Neuronal stem cell (in vitro differentiated cells): ENCODE data around the gene SRSF7.
"Not testable (repeated sequence)": the region's sequence is repeated elsewhere in the genome, so short reads cannot be mapped to it uniquely, and the experiment has no call there.

Source experiments
- DNase-seq: peaks from one replicate; pipeline ENCODE4 v3.0.0-alpha.2; 2013; ENCODE audit warnings: low spot score
- H2AFZ ChIP-seq: one replicate; pipeline ENCODE4 v1.6.1; 2013; ENCODE audit warnings: mild to moderate bottlenecking, low read length, inconsistent platforms
- H2AK5ac ChIP-seq: 2 replicates; pipeline ENCODE4 v1.6.1; 2013; ENCODE audit warnings: low read depth, mild to moderate bottlenecking, inconsistent platforms, low read length, moderate library complexity, mixed read lengths
- H2BK120ac ChIP-seq: 2 replicates; pipeline ENCODE4 v1.6.1; 2013; ENCODE audit warnings: low read depth, mild to moderate bottlenecking, inconsistent platforms, low read length, moderate library complexity, mixed read lengths
- H2BK12ac ChIP-seq: one replicate; pipeline ENCODE4 v1.6.1; 2013; ENCODE audit warnings: low read length, inconsistent platforms
- H2BK15ac ChIP-seq: 2 replicates; pipeline ENCODE4 v1.6.1; 2013; ENCODE audit warnings: mild to moderate bottlenecking, low read length, inconsistent platforms, mixed read lengths
- H2BK5ac ChIP-seq: one replicate; pipeline ENCODE4 v1.6.1; 2013; ENCODE audit warnings: inconsistent platforms, mild to moderate bottlenecking, low read length, moderate library complexity
- H3K14ac ChIP-seq: one replicate; pipeline ENCODE4 v1.6.1; 2013; ENCODE audit warnings: low read length, inconsistent platforms
- H3K18ac ChIP-seq: 2 replicates; pipeline ENCODE4 v1.6.1; 2013; ENCODE audit warnings: low read length, inconsistent platforms
- H3K23ac ChIP-seq: 2 replicates; pipeline ENCODE4 v1.6.1; 2013; ENCODE audit warnings: low read depth, mild to moderate bottlenecking, mixed read lengths, low read length, inconsistent platforms; ENCODE audit not compliant: poor library complexity
- H3K27ac ChIP-seq: replicated peaks from 3 replicates; pipeline ENCODE4 v1.5.1; 2013; ENCODE audit warnings: low read length, inconsistent platforms
- H3K27me3 ChIP-seq, 3 experiments: 2 replicates each; pipeline ENCODE4 v1.6.1; 2013; ENCODE audit warnings: low read length in 3 of 3, mild to moderate bottlenecking in 2 of 3, inconsistent platforms in 1 of 3, low read depth in 1 of 3, mixed read lengths in 1 of 3, moderate library complexity in 1 of 3; ENCODE audit not compliant: control insufficient read depth in 3 of 3, insufficient read depth in 3 of 3
- H3K36me3 ChIP-seq, 2 donors: replicated peaks in 1 of 2; 2 replicates each; pipeline ENCODE4 v1.6.1; 2013; ENCODE audit warnings: low read length in 2 of 2; ENCODE audit not compliant: control insufficient read depth in 2 of 2, insufficient read depth in 2 of 2
- H3K4ac ChIP-seq: 2 replicates; pipeline ENCODE4 v1.6.1; 2013; ENCODE audit warnings: inconsistent platforms, mild to moderate bottlenecking, low read length, moderate library complexity
- H3K4me1 ChIP-seq, 2 donors: 1 replicate in 1 of 2; 2 replicates in 1 of 2; pipeline ENCODE4 v1.6.1; 2013; ENCODE audit warnings: low read length in 2 of 2, low read depth in 1 of 2; ENCODE audit not compliant: control insufficient read depth in 2 of 2, insufficient read depth in 1 of 2
- H3K4me2 ChIP-seq: one replicate; pipeline ENCODE4 v1.6.1; 2013; ENCODE audit warnings: mild to moderate bottlenecking, low read length, inconsistent platforms; ENCODE audit not compliant: insufficient read depth, poor library complexity, severe bottlenecking
- H3K4me3 ChIP-seq, 2 donors: 2 replicates each; pipeline ENCODE4 v1.5.1; 2013; ENCODE audit warnings: low read length in 2 of 2, mild to moderate bottlenecking in 2 of 2, inconsistent platforms in 1 of 2, moderate library complexity in 1 of 2
- H3K79me1 ChIP-seq: one replicate; pipeline ENCODE4 v1.6.1; 2013; ENCODE audit warnings: low read depth, mild to moderate bottlenecking, inconsistent platforms, low read length, moderate library complexity
- H3K9ac ChIP-seq: one replicate; pipeline ENCODE4 v1.6.1; 2013; ENCODE audit warnings: mild to moderate bottlenecking, low read depth, low read length, inconsistent platforms; ENCODE audit not compliant: poor library complexity
- H3K9me3 ChIP-seq, 2 donors: replicated peaks in 1 of 2; 2 replicates each; pipeline versions ENCODE3 to v1.6.1; 2013; ENCODE audit warnings: low read length in 2 of 2, mild to moderate bottlenecking in 2 of 2, inconsistent platforms in 1 of 2, low read depth in 1 of 2, mixed read lengths in 1 of 2, moderate library complexity in 1 of 2; ENCODE audit not compliant: control insufficient read depth in 2 of 2, insufficient read depth in 1 of 2
- H4K8ac ChIP-seq: one replicate; pipeline ENCODE4 v1.6.1; 2013; ENCODE audit warnings: low read depth, mild to moderate bottlenecking, inconsistent platforms, low read length, moderate library complexity
- H4K91ac ChIP-seq: one replicate; pipeline ENCODE4 v1.6.1; 2013; ENCODE audit warnings: low read length, low read depth, mild to moderate bottlenecking, inconsistent platforms; ENCODE audit not compliant: poor library complexity
- WGBS, 2 donors: extraction: QIAGEN DNeasy Blood & Tissue Kit; methylation state at CpG; one replicate each; pipeline ENCODE4 v1.1.7; 2013; ENCODE audit warnings: missing lambda C conversion rate in 2 of 2, mixed read lengths in 1 of 2; ENCODE audit not compliant: insufficient read length in 2 of 2, insufficient replicate concordance in 1 of 2; ENCODE audit errors: extremely low coverage in 2 of 2; 5-methylcytosine and 5-hydroxymethylcytosine counted together

The SRSF7 gene

DNA sequence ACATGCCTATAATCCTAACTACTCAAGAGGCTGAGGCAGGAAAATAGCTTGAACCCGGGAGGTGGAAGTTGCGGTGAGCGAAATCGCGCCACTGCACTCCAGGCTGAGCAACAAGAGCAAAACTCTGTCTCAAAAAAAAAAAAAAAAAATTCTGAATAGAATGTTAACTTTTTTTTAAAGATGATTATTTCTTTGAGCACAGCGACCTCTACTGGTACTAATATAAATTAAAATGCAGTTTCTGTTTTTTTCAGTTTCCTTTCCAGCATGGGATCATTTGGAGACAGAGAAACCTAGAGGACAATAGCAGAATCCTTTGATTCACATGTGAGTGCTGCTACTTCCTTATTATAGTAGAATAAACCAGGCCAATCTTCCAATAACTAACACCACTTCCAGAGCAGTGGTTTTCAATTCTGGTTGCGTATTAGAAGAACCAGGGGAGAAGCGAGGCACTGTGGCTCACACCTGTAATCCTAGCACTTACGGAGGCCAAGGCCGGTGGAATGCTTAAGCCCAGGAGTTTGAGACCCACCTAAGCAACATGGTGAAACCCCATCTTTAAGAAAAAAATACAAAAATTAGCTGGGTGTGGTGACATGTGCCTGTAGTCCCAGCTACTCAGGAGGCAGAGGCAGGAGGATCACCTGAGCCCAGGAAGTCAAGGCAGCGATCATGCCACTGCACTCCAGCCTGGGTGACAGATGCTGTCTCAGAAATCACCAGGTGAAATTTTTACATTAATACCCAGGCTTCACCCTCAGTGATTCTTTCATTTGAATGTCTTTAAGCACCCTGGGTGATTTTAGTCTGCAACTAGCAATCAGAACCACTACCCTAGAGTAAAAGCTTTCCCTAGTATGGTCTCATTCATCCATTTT lies 10.1 kb downstream of the SRSF7 start:
- Histone ChIP-seq H3K4ac (no peak overlapping the region), H3K4me3 (peak overlapping the region in 1 of 2 donors; percentile 58), H2AK5ac (no peak overlapping the region), H3K23ac (no peak overlapping the region), H3K27me3 (no peaks in the 10 kb centered on the region), H2AFZ (no peak overlapping the region), H3K14ac (no peak overlapping the region), H2BK15ac (no peak overlapping the region), H2BK120ac (no peak overlapping the region), H2BK12ac (no peak overlapping the region), H3K18ac (no peak overlapping the region), H3K9me3 (peaks cover 0 to 6% of the 10 kb centered on the region in 2 donors), H4K91ac (no peak overlapping the region), H3K4me1 (no peaks in the 10 kb centered on the region), H3K36me3 (peaks cover 29 to 88% of the 10 kb centered on the region in 2 donors), H3K4me2 (no peak overlapping the region), H4K8ac (no peak overlapping the region), H3K27ac (peak overlapping the region; percentile 43), H3K79me1 (no peaks in the 10 kb centered on the region), H3K9ac (no peak overlapping the region), H2BK5ac (no peak overlapping the region)
- DNase-seq, result peak; percentile 29
- WGBS, 2 donors, result no CpG with 5 or more reads among the region's 11 CpGs

DNA sequence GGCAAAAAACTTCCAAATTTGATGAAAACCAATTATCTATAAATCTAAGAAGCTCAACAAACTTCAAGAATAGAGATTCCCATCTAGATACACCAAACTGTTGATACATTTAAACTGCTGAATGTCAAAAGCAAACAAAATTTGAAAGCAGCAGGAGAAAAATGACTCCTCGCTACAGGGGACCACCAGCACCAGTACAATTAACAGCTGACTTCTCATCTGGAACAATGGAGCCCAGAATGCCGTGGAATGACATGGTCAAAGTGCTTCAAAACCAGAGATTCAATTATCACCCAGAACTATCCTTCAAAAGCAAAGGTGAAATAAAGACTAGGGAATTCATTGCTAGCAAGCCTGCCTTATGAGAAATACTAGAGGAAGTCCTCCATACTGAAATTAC lies 11.6 kb downstream of the SRSF7 start:
- no peaks in the 10 kb centered on the region for H3K27me3 ChIP-seq
- no peak overlapping the region for H4K91ac ChIP-seq
- no peak overlapping the region for H3K4ac ChIP-seq
- no peak overlapping the region for H3K27ac ChIP-seq
- H3K9me3 ChIP-seq, result peaks cover 0 to 6% of the 10 kb centered on the region in 2 donors
- H2AK5ac ChIP-seq, result no peak overlapping the region
- H3K4me2 ChIP-seq, result no peak overlapping the region
- no peak for DNase-seq
- H3K4me3 ChIP-seq, result no peak overlapping the region
- WGBS, 2 donors, result no CpG with 5 or more reads among the region's 2 CpGs
- H3K36me3 ChIP-seq, result peaks cover 20 to 80% of the 10 kb centered on the region in 2 donors
- H2BK5ac ChIP-seq, result no peak overlapping the region
- H3K79me1 ChIP-seq, result no peaks in the 10 kb centered on the region
- H3K23ac ChIP-seq, result no peak overlapping the region
- no peak overlapping the region for H2BK120ac ChIP-seq
- no peak overlapping the region for H3K14ac ChIP-seq
- no peak overlapping the region for H3K18ac ChIP-seq
- H3K4me1 ChIP-seq, result no peaks in the 10 kb centered on the region
- no peak overlapping the region for H3K9ac ChIP-seq
- no peak overlapping the region for H2BK12ac ChIP-seq
- no peak overlapping the region for H2BK15ac ChIP-seq
- H4K8ac ChIP-seq, result no peak overlapping the region
- no peak overlapping the region for H2AFZ ChIP-seq

DNA sequence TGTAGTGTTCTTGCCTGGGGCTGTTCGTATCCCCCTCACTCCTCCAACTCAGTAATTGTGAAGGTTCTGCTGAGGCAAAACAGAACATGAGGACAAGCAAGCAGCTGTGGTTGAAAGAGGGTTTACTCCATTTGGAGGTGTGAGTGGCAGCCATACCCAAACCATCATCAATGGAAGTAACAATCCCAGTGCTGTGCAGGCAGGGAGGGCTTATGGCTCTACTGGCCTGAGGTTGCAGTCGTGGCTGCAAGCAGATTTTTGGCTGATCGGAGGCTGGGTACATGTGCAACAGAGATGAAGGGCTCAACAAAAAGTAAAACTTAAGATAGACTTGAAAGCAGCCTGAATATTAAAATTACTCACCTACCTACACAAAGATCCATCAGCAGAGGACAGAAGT lies 13.2 kb downstream of the SRSF7 start:
- Histone ChIP-seq H2BK120ac (no peak overlapping the region), H3K4me1 (no peaks in the 10 kb centered on the region), H3K4me3 (no peak overlapping the region), H3K18ac (no peak overlapping the region), H3K36me3 (peaks cover 15 to 76% of the 10 kb centered on the region in 2 donors), H3K27ac (no peak overlapping the region), H3K27me3 (no peaks in the 10 kb centered on the region), H2AK5ac (no peak overlapping the region), H3K4me2 (no peak overlapping the region), H2BK5ac (no peak overlapping the region), H4K91ac (no peak overlapping the region), H3K14ac (no peak overlapping the region), H3K23ac (no peak overlapping the region), H3K4ac (no peak overlapping the region), H3K9ac (no peak overlapping the region), H2BK12ac (no peak overlapping the region), H2BK15ac (no peak overlapping the region), H3K79me1 (no peaks in the 10 kb centered on the region), H3K9me3 (peaks cover 0 to 6% of the 10 kb centered on the region in 2 donors), H2AFZ (no peak overlapping the region), H4K8ac (no peak overlapping the region)
- no CpG with 5 or more reads among the region's 3 CpGs for WGBS, 2 donors
- no peak for DNase-seq

DNA sequence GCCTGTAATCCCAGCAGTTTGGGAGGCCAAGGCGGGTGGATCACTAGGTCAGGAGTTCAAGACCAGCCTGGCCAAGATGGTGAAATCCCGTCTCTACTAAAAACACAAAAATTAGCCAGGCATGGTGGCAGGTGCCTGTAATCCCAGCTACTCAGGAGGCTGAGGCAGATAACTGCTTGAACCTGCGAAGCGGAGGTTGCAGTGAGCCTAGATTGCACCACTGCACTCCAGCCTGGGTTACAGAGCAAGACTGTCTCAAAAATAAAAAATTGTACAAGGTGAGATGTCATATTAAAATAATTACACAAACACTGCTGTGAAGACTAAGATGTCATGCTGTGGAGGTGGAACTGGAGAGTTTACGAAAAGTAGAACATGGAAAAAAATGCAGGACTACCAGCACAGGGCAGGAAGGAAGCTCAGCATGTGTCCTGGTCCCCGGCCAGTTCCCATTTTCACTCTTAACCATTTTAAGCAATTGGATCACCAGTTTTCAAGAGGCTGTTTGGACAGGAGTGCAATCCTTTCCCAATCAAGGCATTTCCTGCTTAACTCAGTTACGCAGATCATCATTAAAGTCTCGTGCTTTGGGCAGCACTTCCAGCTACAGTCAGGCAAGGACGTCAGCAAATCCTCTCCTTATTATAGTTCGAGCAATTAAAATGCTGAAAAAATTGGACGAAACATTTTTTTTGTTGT lies 14.0 kb downstream of the SRSF7 start:
- not testable (repeated sequence) for DNase-seq, H2BK15ac ChIP-seq, H2AK5ac ChIP-seq, H3K79me1 ChIP-seq, H3K4me2 ChIP-seq, H3K14ac ChIP-seq, H3K27me3 ChIP-seq, H3K27ac ChIP-seq, H3K4ac ChIP-seq, H2AFZ ChIP-seq, H3K4me1 ChIP-seq, H2BK12ac ChIP-seq, H2BK5ac ChIP-seq, H3K18ac ChIP-seq, H3K9me3 ChIP-seq, H3K23ac ChIP-seq, H4K91ac ChIP-seq, H2BK120ac ChIP-seq, H3K4me3 ChIP-seq, H4K8ac ChIP-seq, H3K9ac ChIP-seq
- no CpG with 5 or more reads among the region's 11 CpGs for WGBS, 2 donors
- peaks cover 13 to 73% of the 10 kb centered on the region in 2 donors for H3K36me3 ChIP-seq
